Colon (tissue), 2 donors: ENCODE results near the gene TP53.

Experiments
- FAIRE-seq: peaks from 2 replicates; lab custom pipeline; 2012; peaks lifted over from hg19 to GRCh38; lab: Jason Lieb, UNC
- donor health status: control.
- donor health status: control.

TP53 gene

DNA sequence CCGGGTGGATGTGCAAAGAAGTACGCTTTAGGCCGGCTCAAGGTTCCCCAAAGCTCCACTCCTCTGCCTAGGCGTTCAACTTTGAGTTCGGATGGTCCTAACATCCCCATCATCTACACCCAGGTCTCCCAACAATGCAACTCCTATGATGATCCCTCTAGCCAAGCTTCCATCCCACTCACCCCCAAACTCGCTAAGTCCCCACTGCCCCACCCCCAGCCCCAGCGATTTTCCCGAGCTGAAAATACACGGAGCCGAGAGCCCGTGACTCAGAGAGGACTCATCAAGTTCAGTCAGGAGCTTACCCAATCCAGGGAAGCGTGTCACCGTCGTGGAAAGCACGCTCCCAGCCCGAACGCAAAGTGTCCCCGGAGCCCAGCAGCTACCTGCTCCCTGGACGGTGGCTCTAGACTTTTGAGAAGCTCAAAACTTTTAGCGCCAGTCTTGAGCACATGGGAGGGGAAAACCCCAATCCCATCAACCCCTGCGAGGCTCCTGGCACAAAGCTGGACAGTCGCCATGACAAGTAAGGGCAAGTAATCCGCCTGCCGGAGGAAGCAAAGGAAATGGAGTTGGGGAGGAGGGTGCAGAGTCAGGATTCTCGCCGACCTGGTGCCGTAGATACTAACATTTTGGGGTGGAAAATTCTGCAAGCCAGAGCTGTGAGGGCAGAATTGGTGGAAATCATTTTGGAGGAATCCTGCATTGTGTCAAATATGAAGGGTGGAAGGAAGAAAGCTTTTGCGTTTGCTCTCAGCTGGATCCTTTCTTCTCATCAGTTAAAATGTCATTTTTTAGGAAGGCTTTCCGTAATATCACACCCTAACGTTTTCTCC lies at the start of gene TP53:
Gene TP53 (minus strand): TSS at position 419 of the 836 bp plus-strand sequence. CDS start 10,896 bp downstream, outside the sequence.
- no peak for FAIRE-seq

DNA sequence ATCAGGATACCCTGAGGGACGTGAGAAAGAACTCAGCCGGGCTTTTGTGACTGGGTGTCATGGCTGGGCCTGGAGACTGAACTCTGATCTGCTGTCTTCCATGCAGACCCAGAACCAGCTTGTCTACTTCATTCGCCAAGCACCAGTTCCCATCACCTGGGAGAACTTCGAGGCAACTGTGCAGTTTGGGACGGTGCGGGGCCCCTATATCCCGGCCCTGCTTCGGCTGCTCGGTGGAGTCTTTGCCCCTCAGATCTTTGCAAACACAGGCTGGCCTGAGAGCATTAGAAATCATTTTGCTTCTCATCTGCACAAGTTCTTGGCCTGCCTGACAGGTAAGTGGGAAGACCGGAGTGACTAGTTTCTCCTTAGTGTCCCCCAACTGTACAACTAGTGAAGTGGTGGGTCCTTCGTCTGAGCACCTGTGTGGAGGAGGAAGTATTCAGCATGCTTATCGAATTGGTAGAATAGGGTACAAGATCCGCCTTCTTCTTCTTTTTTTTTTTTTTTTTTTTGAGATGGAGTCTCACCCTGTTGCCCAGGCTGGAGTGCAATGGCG lies 45.8 kb upstream of the TP53 start:
- FAIRE-seq = no peak

DNA sequence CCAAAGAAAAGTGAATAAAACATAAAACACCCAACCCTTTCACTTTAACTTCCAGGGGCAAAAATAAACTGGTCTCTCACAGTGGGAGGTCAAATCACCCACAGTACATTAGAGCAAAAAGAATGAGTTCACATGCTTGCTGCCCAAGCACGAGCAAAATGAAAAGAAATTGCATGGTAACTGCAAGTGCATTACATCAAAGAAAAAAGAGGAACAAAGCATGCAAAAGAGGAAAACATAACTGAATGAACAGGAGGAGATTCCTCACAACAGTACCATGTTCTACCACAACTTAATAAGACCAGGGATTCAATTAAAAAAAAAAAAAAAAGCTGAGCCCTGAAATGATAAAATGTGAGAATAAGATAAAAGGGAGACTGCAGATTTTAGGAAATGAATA lies 42.5 kb upstream of the TP53 start:
- no peak for FAIRE-seq

- no peak for FAIRE-seq
Observed at GRCh38 chr17:7727886-7728285, 40.6 kb upstream of the TP53 start.

GRCh38 chr17:7721612-7722011 lies 34.3 kb upstream of the TP53 start:
- FAIRE-seq = no peak

DNA sequence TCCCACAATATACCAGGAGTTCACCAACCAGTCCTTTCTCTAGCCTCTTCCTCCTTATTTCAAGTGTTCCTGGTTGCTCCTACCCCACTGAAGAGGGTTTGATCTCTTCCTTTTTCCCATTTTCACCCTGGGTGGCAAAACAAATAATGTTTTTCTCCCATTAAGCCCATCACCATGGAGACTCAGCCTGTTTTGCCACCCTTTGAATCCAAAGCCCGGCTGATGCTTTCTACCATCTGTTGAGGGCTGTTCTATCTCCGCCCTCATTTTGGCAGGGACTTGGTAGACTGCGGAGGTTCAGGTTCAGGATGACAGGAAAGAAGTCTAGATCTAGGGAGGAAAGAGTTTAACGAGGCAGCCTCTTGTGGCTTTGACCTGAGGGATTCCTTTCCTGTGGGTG lies 32.8 kb upstream of the TP53 start:
- no peak for FAIRE-seq

- FAIRE-seq = no peak
Observed at GRCh38 chr17:7719661-7720060, 32.4 kb upstream of the TP53 start.

GRCh38 chr17:7717756-7718350 lies 30.6 kb upstream of the TP53 start:
- FAIRE-seq = no peak

DNA sequence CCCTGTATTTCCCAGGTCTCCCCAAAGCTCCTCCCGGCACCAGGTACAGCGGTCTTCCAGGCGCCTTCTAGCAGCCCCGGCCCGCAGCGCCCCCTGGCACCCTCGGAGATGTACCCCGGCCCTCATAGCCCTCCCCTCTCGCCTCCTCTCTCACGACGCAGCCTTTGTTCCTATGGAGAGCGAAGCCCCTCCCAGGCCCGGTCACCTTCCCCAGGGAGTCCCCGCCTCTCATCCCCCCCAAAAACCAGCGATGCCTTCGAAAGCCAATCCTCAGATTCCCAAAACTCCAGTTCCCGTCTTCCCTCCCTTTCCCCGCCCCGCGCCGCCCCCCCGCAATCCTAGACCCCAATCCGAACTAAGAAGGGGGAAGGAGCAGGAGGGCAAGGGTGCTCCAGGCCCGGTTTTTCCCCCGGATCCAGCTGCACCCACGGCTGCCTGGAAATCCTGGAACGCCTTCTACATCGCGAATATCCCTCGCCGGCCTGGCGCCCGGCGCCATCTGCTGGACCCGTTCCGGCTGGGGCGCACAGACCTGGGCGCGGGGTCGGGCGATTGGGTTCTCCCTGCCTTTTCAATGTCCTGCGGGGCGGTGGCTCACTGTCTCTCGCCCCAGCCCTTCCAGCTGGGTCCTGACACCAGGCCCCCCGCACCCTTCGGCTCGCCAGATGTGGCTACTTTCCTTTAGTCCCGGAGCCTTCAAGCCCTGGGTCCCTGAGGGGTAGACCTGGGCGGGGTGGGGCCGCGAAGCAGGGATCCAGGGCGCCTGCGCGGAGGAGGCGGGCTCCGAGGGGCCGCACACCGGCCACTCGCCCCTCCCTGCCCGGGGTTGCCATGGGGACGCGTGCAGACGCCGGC lies 29.8 kb upstream of the TP53 start, which contains the start of gene DNAH2:
Gene DNAH2 (plus strand): TSS at position 844 of the 855 bp plus-strand sequence. CDS start 1,991 bp downstream, outside the sequence.
- no peak for FAIRE-seq

- FAIRE-seq = no peak
Observed at GRCh38 chr17:7715936-7716886, 28.9 kb upstream of the TP53 start.

DNA sequence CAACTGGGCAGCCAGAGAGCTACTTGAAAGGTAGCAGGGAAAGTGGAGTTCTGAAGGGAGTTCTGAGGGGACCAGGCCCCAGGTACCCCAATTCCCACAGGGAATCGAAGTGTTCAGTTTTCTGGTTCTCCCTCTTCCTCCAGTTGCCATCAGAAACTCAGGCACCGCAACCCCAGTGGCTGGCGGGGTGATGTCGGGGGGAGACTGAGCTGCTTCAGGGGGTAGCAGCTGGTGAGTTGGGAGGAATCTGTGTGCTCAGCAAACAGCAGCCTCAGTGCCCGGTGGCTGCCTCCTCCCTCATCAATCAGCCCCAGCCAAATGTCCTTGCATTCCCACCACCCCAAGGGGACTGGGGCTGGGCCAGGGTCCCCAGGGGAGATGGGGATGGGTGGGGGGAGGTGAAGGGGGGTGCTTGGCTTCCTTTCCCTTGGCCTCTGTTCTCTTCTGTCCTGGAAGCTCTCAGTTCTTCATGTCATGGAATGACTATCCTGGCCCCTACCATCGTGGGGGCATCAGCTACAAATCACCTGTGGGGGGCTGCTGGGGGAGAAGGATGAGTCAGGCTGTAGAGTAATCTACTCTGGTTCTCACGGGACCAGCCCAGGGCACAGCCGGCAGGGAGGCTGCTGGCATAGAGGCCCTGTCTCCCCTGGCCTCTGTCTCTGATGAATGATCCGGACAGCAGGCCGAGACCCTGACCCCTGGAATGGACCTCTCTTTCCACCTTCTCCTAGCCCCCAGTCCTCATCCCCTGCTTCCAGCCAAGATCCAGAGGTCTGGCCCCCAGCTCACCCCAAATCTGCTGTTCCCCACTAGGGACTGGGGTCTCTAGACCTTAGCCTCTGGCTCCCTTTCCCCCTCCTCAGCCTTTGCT lies 27.7 kb upstream of the TP53 start:
- FAIRE-seq = no peak

GRCh38 chr17:7713782-7714181 lies 26.5 kb upstream of the TP53 start:
- FAIRE-seq = no peak

DNA sequence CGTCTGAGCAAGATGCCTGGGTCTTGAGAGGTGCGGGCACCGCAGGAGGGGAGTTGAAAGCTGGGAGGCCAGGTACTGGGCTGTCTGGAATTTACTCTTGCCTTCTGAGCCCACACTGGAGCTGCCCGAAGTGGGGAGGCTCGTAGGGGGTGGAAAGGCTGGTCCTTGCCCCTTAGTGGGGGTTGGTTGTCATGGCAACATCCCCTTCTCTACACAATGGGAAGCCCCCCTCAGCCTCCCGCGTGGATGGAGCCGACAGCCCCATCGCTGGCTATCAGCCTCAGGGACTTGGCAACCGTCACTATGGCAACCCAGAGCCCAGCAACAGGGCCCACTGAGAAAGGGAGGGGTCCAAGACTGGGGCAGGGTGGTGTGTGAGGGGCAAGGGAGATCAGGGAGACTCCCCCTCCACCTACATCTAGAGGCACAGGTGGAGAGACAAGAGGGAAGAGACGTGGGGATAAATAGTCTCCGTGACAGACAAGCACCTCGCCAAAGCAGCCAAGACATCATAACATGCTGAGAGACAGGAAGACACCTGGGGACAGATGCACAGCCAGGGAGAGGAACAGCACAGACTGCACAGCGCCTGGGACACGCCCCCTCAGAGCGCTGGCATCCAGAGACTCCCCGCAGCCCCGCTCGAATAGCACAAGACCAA lies 25.0 kb upstream of the TP53 start:
- no peak for FAIRE-seq

GRCh38 chr17:7711051-7711755 lies 23.9 kb upstream of the TP53 start:
- no peak for FAIRE-seq

DNA sequence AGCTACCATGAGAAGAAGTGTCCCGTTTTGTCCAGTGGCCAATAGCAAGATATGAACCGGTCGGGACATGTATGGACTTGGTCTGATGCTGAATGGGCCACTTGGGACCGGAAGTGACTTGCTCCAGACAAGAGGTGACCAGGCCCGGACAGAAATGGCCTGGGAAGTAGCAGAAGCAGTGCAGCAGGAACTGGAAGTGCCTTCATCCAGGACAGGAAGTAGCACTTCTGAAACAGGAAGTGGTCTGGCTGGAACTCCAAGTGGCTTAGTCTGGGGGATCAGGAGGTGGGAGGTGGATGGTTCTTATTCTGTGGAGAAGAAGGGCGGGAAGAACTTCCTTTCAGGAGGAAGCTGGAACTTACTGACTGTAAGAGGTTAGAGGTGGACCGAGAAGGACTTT lies 23.0 kb upstream of the TP53 start:
- no peak for FAIRE-seq

- FAIRE-seq = no peak
Observed at GRCh38 chr17:7709031-7709430, 21.7 kb upstream of the TP53 start.

- no peak for FAIRE-seq
Observed at GRCh38 chr17:7707858-7708750, 20.8 kb upstream of the TP53 start.

DNA sequence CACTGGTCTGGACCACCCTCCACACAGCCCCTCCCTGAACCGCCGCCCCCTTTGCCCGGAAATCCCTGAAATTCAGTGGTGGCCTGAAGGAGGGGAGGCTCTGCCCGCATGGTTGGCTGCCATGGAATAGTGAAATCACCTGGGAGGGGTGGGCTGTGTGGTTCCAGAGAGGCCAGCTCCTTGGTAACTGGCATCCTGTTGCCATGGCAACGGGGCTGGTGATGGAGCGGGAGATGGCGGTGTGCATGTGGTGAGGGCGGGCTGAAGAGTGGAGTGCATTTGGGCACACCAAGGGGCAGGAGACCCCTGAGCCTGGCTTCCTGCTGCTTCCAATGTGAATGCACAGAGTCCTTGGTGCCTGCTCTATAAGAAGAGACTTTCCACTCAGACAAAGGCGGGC lies 20.2 kb upstream of the TP53 start:
- FAIRE-seq = no peak
